ENCODE results near the gene HOXA11. TPM values are rescaled to one million over a fixed set of nuclear protein-coding genes. Genes with fewer than 3 reads are reported as not detected.

Gene HOXA11
- polyA plus RNA-seq, 6 donors from 2014 or later = not detected

- Mint-ChIP-seq H3K4me3 (peak overlapping the region in 5 of 8 donors; percentile 15 to 79 (median 44)), H3K36me3 (peaks cover 0 to 15% of the 10 kb centered on the region in 2 donors), H3K27ac (peak overlapping the region in 4 of 6 donors; percentile 88 to 98 (median 92)), H3K9me3 (peaks cover 0 to 33% (median 5%) of the 10 kb centered on the region in 7 donors), H3K4me1 (peaks cover 23 to 44% (median 44%) of the 10 kb centered on the region in 3 donors), H3K27me3 (peaks cover 51 to 84% (median 63%) of the 10 kb centered on the region in 3 donors)
- no peak for DNase-seq
- ATAC-seq (ENCODE audit: low read depth in 2 of 2) = no peak
Observed at GRCh38 chr7:27158436-27159265, 26.4 kb downstream of the HOXA11 start.

- DNase-seq = no peak
Observed at GRCh38 chr7:27157702-27158431, 27.2 kb downstream of the HOXA11 start.

GRCh38 chr7:27156916-27157701 lies 27.9 kb downstream of the HOXA11 start:
- H3K27me3 Mint-ChIP-seq = peaks cover 50 to 81% (median 59%) of the 10 kb centered on the region in 3 donors
- DNase-seq (no peak), ATAC-seq (ENCODE audit: low read depth in 2 of 2) (no peak)
- H3K27ac Mint-ChIP-seq = peak overlapping the region in 4 of 6 donors; percentile 88 to 98 (median 92)
- peaks cover 0 to 15% of the 10 kb centered on the region in 2 donors for H3K36me3 Mint-ChIP-seq
- peaks cover 0 to 32% (median 5%) of the 10 kb centered on the region in 7 donors for H3K9me3 Mint-ChIP-seq
- H3K4me1 Mint-ChIP-seq = peaks cover 22 to 44% (median 43%) of the 10 kb centered on the region in 3 donors
- H3K4me3 Mint-ChIP-seq = peak overlapping the region in 7 of 8 donors; percentile 12 to 79 (median 73)

More at GRCh38 chr7:27157702-27158431, 27.2 kb downstream of the HOXA11 start:
- Mint-ChIP-seq H3K27ac (peak overlapping the region in 5 of 6 donors; percentile 27 to 98 (median 91)), H3K36me3 (peaks cover 0 to 15% of the 10 kb centered on the region in 2 donors), H3K4me1 (peaks cover 20 to 44% (median 43%) of the 10 kb centered on the region in 3 donors), H3K4me3 (peak overlapping the region in 7 of 8 donors; percentile 23 to 83 (median 48)), H3K27me3 (peaks cover 51 to 83% (median 63%) of the 10 kb centered on the region in 3 donors), H3K9me3 (peaks cover 0 to 32% (median 5%) of the 10 kb centered on the region in 7 donors)
- no peak for ATAC-seq (ENCODE audit: low read depth in 2 of 2)

- Mint-ChIP-seq H3K27me3 (peaks cover 56 to 82% (median 65%) of the 10 kb centered on the region in 3 donors), H3K27ac (peak within 1 kb of the TSS in 4 of 6 donors; percentile 88 to 99 (median 97)), H3K4me1 (peaks cover 28 to 50% (median 48%) of the 10 kb centered on the region in 3 donors), H3K9me3 (peaks cover 0 to 35% (median 5%) of the 10 kb centered on the region in 7 donors), H3K36me3 (peaks cover 0 to 15% of the 10 kb centered on the region in 2 donors), H3K4me3 (peak within 1 kb of the TSS; percentile 21 to 81 (median 70))
- DNase-seq (no peak), ATAC-seq (ENCODE audit: low read depth in 2 of 2) (no peak)
Observed at GRCh38 chr7:27156508-27156898, 28.5 kb downstream of the HOXA11 start, which contains the start of gene HOXA7. HOXA7 (minus strand) TSS chr7:27156675; CDS start chr7:27156545, 130 bp downstream.

DNA sequence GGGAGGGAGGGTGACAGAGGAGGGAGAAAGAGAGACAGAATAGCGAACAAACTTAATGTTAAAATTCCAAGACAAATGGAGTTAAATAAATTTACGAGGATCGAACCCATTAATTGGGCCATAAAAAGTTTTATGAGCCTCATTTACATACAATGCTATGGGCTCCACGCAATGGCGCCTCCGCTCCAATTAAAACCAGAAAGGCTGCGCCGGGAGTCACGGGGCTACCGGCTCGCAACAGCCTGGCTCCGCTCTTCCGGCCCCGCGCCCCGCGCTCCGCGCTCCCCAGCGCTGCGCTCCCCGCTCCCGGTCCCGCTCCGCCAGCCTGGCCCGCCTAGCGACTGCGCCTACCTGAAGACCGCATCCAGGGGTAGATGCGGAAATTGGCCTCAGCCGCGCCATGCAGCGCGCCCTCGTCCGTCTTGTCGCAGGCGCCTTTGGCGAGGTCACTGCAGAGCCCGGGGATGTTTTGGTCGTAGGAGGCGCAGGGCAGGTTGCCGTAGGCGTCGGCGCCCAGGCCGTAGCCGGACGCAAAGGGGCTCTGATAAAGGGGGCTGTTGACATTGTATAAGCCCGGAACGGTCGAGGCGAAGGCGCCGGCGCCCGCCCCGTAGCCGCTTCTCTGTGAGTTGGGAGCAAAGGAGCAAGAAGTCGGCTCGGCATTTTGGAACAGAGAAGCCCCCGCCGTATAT lies 29.1 kb downstream of the HOXA11 start:
- peak overlapping the region; percentile 21 to 81 (median 66) for H3K4me3 Mint-ChIP-seq
- H3K36me3 Mint-ChIP-seq = peaks cover 0 to 15% of the 10 kb centered on the region in 2 donors

GRCh38 chr7:27154901-27155815 lies 29.9 kb downstream of the HOXA11 start:
- no peak for DNase-seq
- no peak for ATAC-seq (ENCODE audit: low read depth in 2 of 2)
- Mint-ChIP-seq H3K4me3 (peak overlapping the region; percentile 28 to 81 (median 64)), H3K27ac (peak overlapping the region in 5 of 6 donors; percentile 44 to 99 (median 92)), H3K4me1 (peaks cover 41 to 56% (median 56%) of the 10 kb centered on the region in 3 donors), H3K27me3 (peaks cover 62 to 86% (median 79%) of the 10 kb centered on the region in 3 donors), H3K9me3 (peaks cover 0 to 37% (median 5%) of the 10 kb centered on the region in 7 donors), H3K36me3 (peaks cover 0 to 15% of the 10 kb centered on the region in 2 donors)

More for the DNA sequence above, 29.1 kb downstream of the HOXA11 start:
- peaks cover 58 to 83% (median 71%) of the 10 kb centered on the region in 3 donors for H3K27me3 Mint-ChIP-seq
- peaks cover 0 to 37% (median 5%) of the 10 kb centered on the region in 7 donors for H3K9me3 Mint-ChIP-seq
- H3K4me1 Mint-ChIP-seq = peaks cover 33 to 52% (median 50%) of the 10 kb centered on the region in 3 donors
- ATAC-seq (ENCODE audit: low read depth in 2 of 2) = no peak
- H3K27ac Mint-ChIP-seq = peak overlapping the region in 4 of 6 donors; percentile 88 to 99 (median 97)
- DNase-seq = no peak

GRCh38 chr7:27154369-27154768 lies 30.7 kb downstream of the HOXA11 start:
- DNase-seq (no peak), ATAC-seq (ENCODE audit: low read depth in 2 of 2) (no peak)
- H3K4me3 Mint-ChIP-seq = peak overlapping the region in 6 of 8 donors; percentile 28 to 81 (median 58)
- peaks cover 0 to 37% (median 5%) of the 10 kb centered on the region in 7 donors for H3K9me3 Mint-ChIP-seq
- H3K36me3 Mint-ChIP-seq = peaks cover 0 to 15% of the 10 kb centered on the region in 2 donors
- peaks cover 37 to 56% (median 50%) of the 10 kb centered on the region in 3 donors for H3K4me1 Mint-ChIP-seq
- peak overlapping the region in 3 of 6 donors; percentile 80 to 98 (median 97) for H3K27ac Mint-ChIP-seq
- peaks cover 57 to 81% (median 71%) of the 10 kb centered on the region in 3 donors for H3K27me3 Mint-ChIP-seq

GRCh38 chr7:27153526-27153925 lies 31.5 kb downstream of the HOXA11 start:
- peak overlapping the region in 5 of 6 donors; percentile 8 to 93 (median 80) for H3K27ac Mint-ChIP-seq
- H3K4me1 Mint-ChIP-seq = peaks cover 37 to 53% (median 45%) of the 10 kb centered on the region in 3 donors

GRCh38 chr7:27152816-27153442 lies 32.1 kb downstream of the HOXA11 start:
- Mint-ChIP-seq H3K27ac (peak overlapping the region in 2 of 6 donors; percentile 11 to 97), H3K9me3 (peaks cover 0 to 32% (median 3%) of the 10 kb centered on the region in 7 donors), H3K36me3 (peaks cover 0 to 11% of the 10 kb centered on the region in 2 donors), H3K27me3 (peaks cover 60 to 76% (median 64%) of the 10 kb centered on the region in 3 donors), H3K4me3 (peak overlapping the region in 3 of 8 donors; percentile 37 to 82 (median 47)), H3K4me1 (peaks cover 34 to 56% (median 45%) of the 10 kb centered on the region in 3 donors)
- no peak for DNase-seq
- ATAC-seq (ENCODE audit: low read depth in 2 of 2) = no peak

More at GRCh38 chr7:27153526-27153925, 31.5 kb downstream of the HOXA11 start:
- ATAC-seq (ENCODE audit: low read depth in 2 of 2) (no peak), DNase-seq (no peak)
- Mint-ChIP-seq H3K4me3 (peak overlapping the region in 3 of 8 donors; percentile 47 to 81 (median 50)), H3K27me3 (peaks cover 59 to 76% (median 64%) of the 10 kb centered on the region in 3 donors), H3K36me3 (peaks cover 0 to 15% of the 10 kb centered on the region in 2 donors), H3K9me3 (peaks cover 0 to 37% (median 5%) of the 10 kb centered on the region in 7 donors)

Data from naive B cell (primary cell).